Loucy (cell line): ENCODE measurements around the gene PSPC1.

ENCODE experiments used
- H2AFZ ChIP-seq: fragments of 200-600 bp; sonication (generic); 2 replicates; pipeline ENCODE4 v1.6.0; 2016; ENCODE audit warnings: antibody characterized with exemption, mild to moderate bottlenecking, low read length, moderate library complexity
- H3F3A ChIP-seq: fragments of 200-600 bp; 2 replicates; pipeline ENCODE4 v1.6.0; 2016; ENCODE audit warnings: antibody characterized with exemption, low read depth, mild to moderate bottlenecking
- H3K27me3 ChIP-seq: fragments of 200-600 bp; sonication (generic); 2 replicates; pipeline ENCODE4 v1.6.1; 2014; ENCODE audit warnings: low read length, mild to moderate bottlenecking; ENCODE audit not compliant: insufficient read depth, poor library complexity, severe bottlenecking
- H3K36me3 ChIP-seq: fragments of 200-600 bp; sonication (generic); 2 replicates; pipeline ENCODE4 v1.6.1; 2016; ENCODE audit warnings: low read length; ENCODE audit not compliant: insufficient read depth
- H3K4me1 ChIP-seq: fragments of 200-600 bp; sonication (generic); 2 replicates; pipeline ENCODE4 v1.5.1; 2014; ENCODE audit warnings: low read length, mild to moderate bottlenecking; ENCODE audit not compliant: insufficient read depth, poor library complexity, severe bottlenecking
- H3K4me2 ChIP-seq: fragments of 200-600 bp; sonication (generic); 2 replicates; pipeline ENCODE4 v1.6.0; 2014; ENCODE audit warnings: antibody characterized with exemption, low read length, low read depth, mild to moderate bottlenecking; ENCODE audit not compliant: poor library complexity, severe bottlenecking
- H3K4me3 ChIP-seq: fragments of 200-600 bp; sonication (generic); 2 replicates; pipeline ENCODE4 v1.5.1; 2014; ENCODE audit warnings: low read length, mild to moderate bottlenecking, mixed read lengths; ENCODE audit not compliant: poor library complexity, severe bottlenecking
- H3K79me2 ChIP-seq: fragments of 200-600 bp; sonication (generic); 2 replicates; pipeline ENCODE4 v1.6.1; 2014; ENCODE audit warnings: low read length; ENCODE audit not compliant: insufficient read depth
- H3K9ac ChIP-seq: fragments of 200-600 bp; sonication (generic); 2 replicates; pipeline ENCODE4 v1.6.0; 2014; ENCODE audit warnings: mild to moderate bottlenecking, low read depth, low read length, moderate library complexity; ENCODE audit not compliant: poor library complexity, severe bottlenecking
- H3K9me2 ChIP-seq: fragments of 200-600 bp; sonication (generic); replicated peaks from 2 replicates; pipeline ENCODE4 v1.6.1; 2016; ENCODE audit warnings: low read depth, low read length, mixed read lengths
- H3K9me3 ChIP-seq: fragments of 200-600 bp; sonication (generic); 2 replicates; pipeline ENCODE4 v1.6.1; 2014; ENCODE audit warnings: mild to moderate bottlenecking, antibody characterized with exemption, low read length, low read depth; ENCODE audit not compliant: insufficient read depth
- H4K20me1 ChIP-seq: fragments of 200-600 bp; sonication (generic); 2 replicates; pipeline ENCODE4 v1.6.0; 2014; ENCODE audit warnings: antibody characterized with exemption, low read length, mild to moderate bottlenecking; ENCODE audit not compliant: insufficient read depth, poor library complexity, severe bottlenecking
- CTCF ChIP-seq: fragments of 200-600 bp; sonication (generic); conservative IDR thresholded peaks from 2 replicates; pipeline ENCODE4 v1.5.1; 2014; ENCODE audit warnings: mild to moderate bottlenecking, antibody characterized with exemption, low read length
- EZH2phosphoT487 ChIP-seq: fragments of 200-600 bp; IDR thresholded peaks from 2 replicates; pipeline ENCODE4 v1.6.1; 2018; ENCODE audit warnings: antibody characterized with exemption, mild to moderate bottlenecking, moderate library complexity, borderline replicate concordance

The PSPC1 gene

GRCh38 chr13:19795956-19796355 is 13.2 kb upstream of the PSPC1 start:
- no peak for TF ChIP-seq EZH2phosphoT487
- TF ChIP-seq CTCF: no peak
- no peak overlapping the region for H2AFZ ChIP-seq

GRCh38 chr13:19794631-19795030 is 11.9 kb upstream of the PSPC1 start:
- H3K79me2 ChIP-seq: no peaks in the 10 kb centered on the region
- no peak overlapping the region for H3K4me2 ChIP-seq

More at GRCh38 chr13:19795956-19796355, 13.2 kb upstream of the PSPC1 start:
- no peak overlapping the region for H3K9ac ChIP-seq
- H3K36me3 ChIP-seq: no peaks in the 10 kb centered on the region
- no peaks in the 10 kb centered on the region for H3K27me3 ChIP-seq
- no peaks in the 10 kb centered on the region for H3K9me2 ChIP-seq
- no peaks in the 10 kb centered on the region for H3K9me3 ChIP-seq
- H3F3A ChIP-seq: no peaks in the 10 kb centered on the region
- no peaks in the 10 kb centered on the region for H4K20me1 ChIP-seq
- no peaks in the 10 kb centered on the region for H3K4me1 ChIP-seq
- no peaks in the 10 kb centered on the region for H3K79me2 ChIP-seq
- H3K4me2 ChIP-seq: no peak overlapping the region
- H3K4me3 ChIP-seq: no peak overlapping the region

GRCh38 chr13:19791953-19792537 is 9.3 kb upstream of the PSPC1 start:
- no peaks in the 10 kb centered on the region for H3F3A ChIP-seq
- H4K20me1 ChIP-seq: no peaks in the 10 kb centered on the region
- no peak overlapping the region for H3K4me2 ChIP-seq

More at GRCh38 chr13:19794631-19795030, 11.9 kb upstream of the PSPC1 start:
- Histone ChIP-seq H3K27me3 (no peaks in the 10 kb centered on the region), H3K4me1 (no peaks in the 10 kb centered on the region), H3K9me3 (no peaks in the 10 kb centered on the region), H4K20me1 (no peaks in the 10 kb centered on the region), H2AFZ (no peak overlapping the region), H3K4me3 (no peak overlapping the region), H3K9ac (no peak overlapping the region), H3K36me3 (no peaks in the 10 kb centered on the region), H3K9me2 (no peaks in the 10 kb centered on the region), H3F3A (no peaks in the 10 kb centered on the region)
- no peak for TF ChIP-seq EZH2phosphoT487
- TF ChIP-seq CTCF: no peak

More at GRCh38 chr13:19791953-19792537, 9.3 kb upstream of the PSPC1 start:
- H2AFZ ChIP-seq: no peak overlapping the region
- H3K4me3 ChIP-seq: no peak overlapping the region
- H3K9me3 ChIP-seq: no peaks in the 10 kb centered on the region
- H3K79me2 ChIP-seq: no peaks in the 10 kb centered on the region
- no peak overlapping the region for H3K9ac ChIP-seq
- H3K4me1 ChIP-seq: no peaks in the 10 kb centered on the region
- H3K27me3 ChIP-seq: no peaks in the 10 kb centered on the region
- no peak for TF ChIP-seq EZH2phosphoT487
- no peak for TF ChIP-seq CTCF
- H3K9me2 ChIP-seq: no peaks in the 10 kb centered on the region
- no peaks in the 10 kb centered on the region for H3K36me3 ChIP-seq
